ENCODE measurements around the gene OCLN.
"Not testable (repeated sequence)": the region's sequence is repeated elsewhere in the genome, so short reads cannot be mapped to it uniquely, and the experiment has no call there.

Gene OCLN

GRCh38 chr5:69492391-69492922, at the start of gene OCLN:
TSS of gene OCLN (plus strand) at chr5:69492790. CDS start at chr5:69504245, 11,455 bp downstream.
- DNase-seq (ENCODE audit: low read depth in 2 of 3, low spot score in 2 of 3) = peak in 2 of 3 experiments; percentile 0 to 7

- no peak for DNase-seq (ENCODE audit: low read depth in 2 of 3, low spot score in 2 of 3)
These were observed 48.3 kb upstream of the OCLN start for GRCh38 chr5:69444127-69444754.

GRCh38 chr5:69449511-69449910, 43.1 kb upstream of the OCLN start:
- no peak for DNase-seq (ENCODE audit: low read depth in 2 of 3, low spot score in 2 of 3)

GRCh38 chr5:69450116-69450515, 42.5 kb upstream of the OCLN start:
- DNase-seq (ENCODE audit: low read depth in 2 of 3, low spot score in 2 of 3) = no peak

- not testable (repeated sequence) for DNase-seq (ENCODE audit: low read depth in 2 of 3, low spot score in 2 of 3)
These were observed 42.1 kb upstream of the OCLN start for GRCh38 chr5:69450527-69450926.

- no peak for DNase-seq (ENCODE audit: low read depth in 2 of 3, low spot score in 2 of 3)
These were observed 40.5 kb upstream of the OCLN start for GRCh38 chr5:69451941-69452647.

- not testable (repeated sequence) for DNase-seq (ENCODE audit: low read depth in 2 of 3, low spot score in 2 of 3)
These were observed 39.1 kb upstream of the OCLN start for GRCh38 chr5:69453487-69453886.

GRCh38 chr5:69454460-69455249, 37.9 kb upstream of the OCLN start:
- DNase-seq (ENCODE audit: low read depth in 2 of 3, low spot score in 2 of 3) = no peak

- DNase-seq (ENCODE audit: low read depth in 2 of 3, low spot score in 2 of 3) = not testable (repeated sequence)
These were observed 37.1 kb upstream of the OCLN start for GRCh38 chr5:69455428-69455988.

- DNase-seq (ENCODE audit: low read depth in 2 of 3, low spot score in 2 of 3) = no peak
These were observed 30.4 kb upstream of the OCLN start for GRCh38 chr5:69462170-69462569.

GRCh38 chr5:69466375-69466774, 26.2 kb upstream of the OCLN start:
- DNase-seq (ENCODE audit: low read depth in 2 of 3, low spot score in 2 of 3) = not testable (repeated sequence)

- DNase-seq (ENCODE audit: low read depth in 2 of 3, low spot score in 2 of 3) = no peak
These were observed 25.0 kb upstream of the OCLN start for GRCh38 chr5:69467442-69468225.

- no peak for DNase-seq (ENCODE audit: low read depth in 2 of 3, low spot score in 2 of 3)
These were observed 24.0 kb upstream of the OCLN start for GRCh38 chr5:69468631-69469030.

- DNase-seq (ENCODE audit: low read depth in 2 of 3, low spot score in 2 of 3) = not testable (repeated sequence)
These were observed 21.1 kb upstream of the OCLN start for GRCh38 chr5:69471516-69471915.

GRCh38 chr5:69472535-69473143, 20.0 kb upstream of the OCLN start:
- not testable (repeated sequence) for DNase-seq (ENCODE audit: low read depth in 2 of 3, low spot score in 2 of 3)

GRCh38 chr5:69477170-69477569, 15.4 kb upstream of the OCLN start:
- no peak for DNase-seq (ENCODE audit: low read depth in 2 of 3, low spot score in 2 of 3)

- DNase-seq (ENCODE audit: low read depth in 2 of 3, low spot score in 2 of 3) = not testable (repeated sequence)
These were observed 14.3 kb upstream of the OCLN start for GRCh38 chr5:69478296-69478695.

- DNase-seq (ENCODE audit: low read depth in 2 of 3, low spot score in 2 of 3) = no peak
These were observed 7.7 kb upstream of the OCLN start for GRCh38 chr5:69484891-69485290.

- DNase-seq (ENCODE audit: low read depth in 2 of 3, low spot score in 2 of 3) = no peak
These were observed 7.1 kb upstream of the OCLN start for GRCh38 chr5:69485471-69485870.

GRCh38 chr5:69489246-69489645, 3.3 kb upstream of the OCLN start:
- no peak for DNase-seq (ENCODE audit: low read depth in 2 of 3, low spot score in 2 of 3)
